Loucy (cell line): Measurements from ENCODE around the gene RIPOR3.

Source experiments
- H2AFZ ChIP-seq: fragments of 200-600 bp; sonication (generic); 2 replicates; pipeline ENCODE4 v1.6.0; 2016; ENCODE audit warnings: antibody characterized with exemption, mild to moderate bottlenecking, low read length, moderate library complexity
- H3F3A ChIP-seq: fragments of 200-600 bp; 2 replicates; pipeline ENCODE4 v1.6.0; 2016; ENCODE audit warnings: antibody characterized with exemption, low read depth, mild to moderate bottlenecking
- H3K27me3 ChIP-seq: fragments of 200-600 bp; sonication (generic); 2 replicates; pipeline ENCODE4 v1.6.1; 2014; ENCODE audit warnings: low read length, mild to moderate bottlenecking; ENCODE audit not compliant: insufficient read depth, poor library complexity, severe bottlenecking
- H3K36me3 ChIP-seq: fragments of 200-600 bp; sonication (generic); 2 replicates; pipeline ENCODE4 v1.6.1; 2016; ENCODE audit warnings: low read length; ENCODE audit not compliant: insufficient read depth
- H3K4me1 ChIP-seq: fragments of 200-600 bp; sonication (generic); 2 replicates; pipeline ENCODE4 v1.5.1; 2014; ENCODE audit warnings: low read length, mild to moderate bottlenecking; ENCODE audit not compliant: insufficient read depth, poor library complexity, severe bottlenecking
- H3K4me2 ChIP-seq: fragments of 200-600 bp; sonication (generic); 2 replicates; pipeline ENCODE4 v1.6.0; 2014; ENCODE audit warnings: antibody characterized with exemption, low read length, low read depth, mild to moderate bottlenecking; ENCODE audit not compliant: poor library complexity, severe bottlenecking
- H3K4me3 ChIP-seq: fragments of 200-600 bp; sonication (generic); 2 replicates; pipeline ENCODE4 v1.5.1; 2014; ENCODE audit warnings: low read length, mild to moderate bottlenecking, mixed read lengths; ENCODE audit not compliant: poor library complexity, severe bottlenecking
- H3K79me2 ChIP-seq: fragments of 200-600 bp; sonication (generic); 2 replicates; pipeline ENCODE4 v1.6.1; 2014; ENCODE audit warnings: low read length; ENCODE audit not compliant: insufficient read depth
- H3K9ac ChIP-seq: fragments of 200-600 bp; sonication (generic); 2 replicates; pipeline ENCODE4 v1.6.0; 2014; ENCODE audit warnings: mild to moderate bottlenecking, low read depth, low read length, moderate library complexity; ENCODE audit not compliant: poor library complexity, severe bottlenecking
- H3K9me2 ChIP-seq: fragments of 200-600 bp; sonication (generic); replicated peaks from 2 replicates; pipeline ENCODE4 v1.6.1; 2016; ENCODE audit warnings: low read depth, low read length, mixed read lengths
- H3K9me3 ChIP-seq: fragments of 200-600 bp; sonication (generic); 2 replicates; pipeline ENCODE4 v1.6.1; 2014; ENCODE audit warnings: mild to moderate bottlenecking, antibody characterized with exemption, low read length, low read depth; ENCODE audit not compliant: insufficient read depth
- H4K20me1 ChIP-seq: fragments of 200-600 bp; sonication (generic); 2 replicates; pipeline ENCODE4 v1.6.0; 2014; ENCODE audit warnings: antibody characterized with exemption, low read length, mild to moderate bottlenecking; ENCODE audit not compliant: insufficient read depth, poor library complexity, severe bottlenecking
- EZH2phosphoT487 ChIP-seq: fragments of 200-600 bp; IDR thresholded peaks from 2 replicates; pipeline ENCODE4 v1.6.1; 2018; ENCODE audit warnings: antibody characterized with exemption, mild to moderate bottlenecking, moderate library complexity, borderline replicate concordance
- TF ChIP-seq, protein P1 (sequence below): fragments of 200-600 bp; sonication (generic); conservative IDR thresholded peaks from 2 replicates; pipeline ENCODE4 v1.5.1; 2014; ENCODE audit warnings: mild to moderate bottlenecking, antibody characterized with exemption, low read length

RIPOR3 gene

DNA sequence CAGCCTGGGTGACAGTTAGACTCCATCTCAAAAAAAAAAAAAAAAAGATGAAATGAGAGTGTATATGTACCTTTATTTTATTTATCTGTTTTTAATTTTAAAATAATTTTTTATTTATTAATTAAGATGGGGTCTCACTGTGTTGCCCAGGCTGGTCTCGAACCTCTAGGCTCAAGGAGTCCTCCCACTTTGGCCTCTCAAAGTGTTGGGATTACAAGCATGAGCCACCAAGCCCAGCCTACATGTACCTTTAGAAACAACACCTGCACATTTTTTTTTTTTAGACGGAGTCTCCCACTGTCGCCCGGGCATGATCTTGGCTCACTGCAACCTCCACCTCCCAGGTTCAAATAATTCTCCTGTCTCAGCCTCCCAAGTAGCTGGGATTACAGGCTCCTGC lies 28.0 kb upstream of the RIPOR3 start:
- Histone ChIP-seq H2AFZ (no peak overlapping the region), H3K27me3 (no peaks in the 10 kb centered on the region), H3K79me2 (no peaks in the 10 kb centered on the region), H3K9me2 (no peaks in the 10 kb centered on the region), H3K4me2 (no peak overlapping the region), H4K20me1 (no peaks in the 10 kb centered on the region), H3K4me1 (no peaks in the 10 kb centered on the region), H3K4me3 (no peak overlapping the region), H3K36me3 (no peaks in the 10 kb centered on the region), H3F3A (no peaks in the 10 kb centered on the region), H3K9ac (no peak overlapping the region), H3K9me3 (no peaks in the 10 kb centered on the region)
- TF ChIP-seq, protein P1, sequence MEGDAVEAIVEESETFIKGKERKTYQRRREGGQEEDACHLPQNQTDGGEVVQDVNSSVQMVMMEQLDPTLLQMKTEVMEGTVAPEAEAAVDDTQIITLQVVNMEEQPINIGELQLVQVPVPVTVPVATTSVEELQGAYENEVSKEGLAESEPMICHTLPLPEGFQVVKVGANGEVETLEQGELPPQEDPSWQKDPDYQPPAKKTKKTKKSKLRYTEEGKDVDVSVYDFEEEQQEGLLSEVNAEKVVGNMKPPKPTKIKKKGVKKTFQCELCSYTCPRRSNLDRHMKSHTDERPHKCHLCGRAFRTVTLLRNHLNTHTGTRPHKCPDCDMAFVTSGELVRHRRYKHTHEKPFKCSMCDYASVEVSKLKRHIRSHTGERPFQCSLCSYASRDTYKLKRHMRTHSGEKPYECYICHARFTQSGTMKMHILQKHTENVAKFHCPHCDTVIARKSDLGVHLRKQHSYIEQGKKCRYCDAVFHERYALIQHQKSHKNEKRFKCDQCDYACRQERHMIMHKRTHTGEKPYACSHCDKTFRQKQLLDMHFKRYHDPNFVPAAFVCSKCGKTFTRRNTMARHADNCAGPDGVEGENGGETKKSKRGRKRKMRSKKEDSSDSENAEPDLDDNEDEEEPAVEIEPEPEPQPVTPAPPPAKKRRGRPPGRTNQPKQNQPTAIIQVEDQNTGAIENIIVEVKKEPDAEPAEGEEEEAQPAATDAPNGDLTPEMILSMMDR, result no peak
- no peak for TF ChIP-seq EZH2phosphoT487

DNA sequence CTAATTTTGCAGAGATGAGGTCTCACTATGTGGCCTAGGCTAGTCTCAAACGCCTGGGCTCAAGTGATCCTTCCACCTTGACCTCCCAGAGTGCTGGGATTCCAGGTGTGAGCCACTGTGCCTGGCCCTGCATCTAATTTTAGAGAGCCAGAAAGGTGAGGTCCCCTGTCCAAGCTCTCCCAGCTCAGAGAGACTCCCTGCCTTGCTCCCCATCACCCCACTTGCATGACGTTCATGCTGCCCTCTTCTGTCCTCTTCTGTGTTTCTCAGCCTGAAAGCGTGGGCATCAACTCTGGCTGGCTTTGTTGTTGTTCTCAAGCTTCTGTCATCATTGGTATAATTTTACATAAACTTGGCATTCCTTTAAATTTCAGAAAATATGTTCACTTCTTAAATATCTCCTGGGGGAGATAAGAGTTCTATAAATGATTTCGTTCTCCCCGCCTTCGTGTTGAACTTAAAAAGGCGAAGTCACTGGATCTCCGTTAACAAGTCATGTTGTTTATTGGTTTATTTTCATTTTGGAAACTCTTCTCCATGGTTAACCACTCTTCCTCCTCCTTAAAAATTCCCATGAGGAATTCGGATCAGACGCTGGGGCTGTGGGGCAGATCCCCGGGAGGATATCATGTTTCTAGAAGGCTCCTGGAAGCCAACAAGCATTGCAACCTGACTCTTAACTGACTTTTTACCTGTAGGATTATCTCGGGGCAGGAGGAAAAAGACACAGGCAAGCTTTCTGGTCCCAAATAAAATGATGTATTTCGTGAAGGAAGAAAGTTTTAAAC lies 26.8 kb upstream of the RIPOR3 start:
- Histone ChIP-seq H2AFZ (no peak overlapping the region), H3K36me3 (no peaks in the 10 kb centered on the region), H4K20me1 (no peaks in the 10 kb centered on the region), H3K4me2 (no peak overlapping the region), H3K9me3 (no peaks in the 10 kb centered on the region), H3K79me2 (no peaks in the 10 kb centered on the region), H3K4me3 (no peak overlapping the region), H3K4me1 (no peaks in the 10 kb centered on the region), H3K27me3 (no peaks in the 10 kb centered on the region), H3F3A (no peaks in the 10 kb centered on the region), H3K9me2 (no peaks in the 10 kb centered on the region), H3K9ac (no peak overlapping the region)
- TF ChIP-seq, protein P1, result no peak; the same call in 1 of the 2 replicates
- TF ChIP-seq EZH2phosphoT487, result no peak

DNA sequence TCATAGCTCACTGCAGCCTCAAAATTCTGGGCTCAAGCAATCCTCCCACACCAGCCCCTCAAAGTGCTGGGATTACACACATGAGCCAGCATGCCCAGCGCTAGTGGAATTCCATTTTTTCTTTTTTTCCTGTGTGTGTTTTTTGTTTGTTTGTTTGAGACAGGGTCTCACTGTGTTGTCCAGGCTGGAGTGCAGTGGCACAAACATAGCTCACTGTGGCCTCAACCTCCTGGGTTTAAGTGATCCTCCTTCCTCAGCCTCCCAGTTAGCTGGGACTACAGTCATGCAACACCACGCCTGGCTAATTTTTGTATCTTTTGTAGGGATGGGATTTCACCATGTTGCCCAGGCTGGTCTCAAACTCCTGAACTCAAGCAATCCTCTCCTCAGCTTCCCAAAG lies 26.0 kb upstream of the RIPOR3 start:
- Histone ChIP-seq H3K9ac (no peak overlapping the region), H3K4me2 (no peak overlapping the region), H2AFZ (no peak overlapping the region), H3K4me3 (no peak overlapping the region), H3K9me2 (no peaks in the 10 kb centered on the region), H3K9me3 (no peaks in the 10 kb centered on the region), H3K79me2 (no peaks in the 10 kb centered on the region), H3F3A (no peaks in the 10 kb centered on the region), H4K20me1 (no peaks in the 10 kb centered on the region), H3K27me3 (no peaks in the 10 kb centered on the region), H3K36me3 (no peaks in the 10 kb centered on the region), H3K4me1 (no peaks in the 10 kb centered on the region)
- TF ChIP-seq EZH2phosphoT487, result no peak
- TF ChIP-seq, protein P1, result no peak
